GM12878 (cell line): ENCODE results near the gene CBFA2T3. TPM values are rescaled to one million over a fixed set of nuclear protein-coding genes. Genes with fewer than 3 reads are reported as not detected.

Experiments
- ATF7 ChIP-seq: fragments of 450-650 bp; IDR thresholded peaks from 2 replicates; pipeline ENCODE4 v1.6.1; 2016; ENCODE audit warnings: low read depth, mild to moderate bottlenecking
- BCL3 ChIP-seq: IDR thresholded peaks from 2 replicates; pipeline ENCODE4 v1.6.1; 2011; ENCODE audit warnings: borderline replicate concordance, low read depth, mild to moderate bottlenecking, moderate library complexity, low read length; ENCODE audit not compliant: insufficient read depth, poor library complexity, severe bottlenecking
- BMI1 ChIP-seq: fragments of 450-650 bp; IDR thresholded peaks from 2 replicates; pipeline ENCODE4 v1.6.1; 2016; ENCODE audit warnings: mild to moderate bottlenecking, moderate library complexity, borderline replicate concordance
- CEBPB ChIP-seq, 2 experiments: fragments of 150-350 bp in 1 of 2; IDR thresholded peaks; 2 replicates each; pipeline ENCODE4 v1.6.1; 2012 to 2014; ENCODE audit warnings: low read depth in 2 of 2, low read length in 2 of 2, borderline replicate concordance in 1 of 2, inconsistent platforms in 1 of 2
- DPF2 ChIP-seq: fragments of 450-650 bp; IDR thresholded peaks from 2 replicates; pipeline ENCODE4 v1.6.1; 2017; ENCODE audit warnings: mild to moderate bottlenecking
- E2F4 ChIP-seq: IDR thresholded peaks from 2 replicates; pipeline ENCODE4 v1.6.1; 2012; ENCODE audit warnings: low read depth, low read length, improper control_type of control experiment
- ESRRA ChIP-seq: IDR thresholded peaks from 2 replicates; pipeline ENCODE4 v1.6.1; 2012; ENCODE audit warnings: mild to moderate bottlenecking, low read length, improper control_type of control experiment
- ETV6 ChIP-seq, 2 experiments: fragments of 450-650 bp in 1 of 2; IDR thresholded peaks in 1 of 2; conservative IDR thresholded peaks in 1 of 2; 2 replicates each; pipeline ENCODE4 v1.6.1; 2014; ENCODE audit warnings: antibody characterized with exemption in 1 of 2, borderline replicate concordance in 1 of 2, low read depth in 1 of 2, mild to moderate bottlenecking in 1 of 2, moderate library complexity in 1 of 2
- FOS ChIP-seq: IDR thresholded peaks from 3 replicates; pipeline ENCODE4 v1.6.1; 2011; ENCODE audit warnings: borderline replicate concordance; ENCODE audit not compliant: insufficient read length; ENCODE audit errors: extremely low read depth
- HDGF ChIP-seq: fragments of 450-650 bp; IDR thresholded peaks from 2 replicates; pipeline ENCODE4 v1.6.1; 2016; ENCODE audit warnings: antibody characterized with exemption
- HSF1 ChIP-seq: fragments of 150-350 bp; IDR thresholded peaks from 2 replicates; pipeline ENCODE4 v1.6.1; 2014; ENCODE audit warnings: mild to moderate bottlenecking, low read depth, low read length
- MEF2A ChIP-seq: IDR thresholded peaks from 2 replicates; pipeline ENCODE4 v1.6.1; 2011; ENCODE audit warnings: low read depth, mild to moderate bottlenecking, low read length, moderate library complexity; ENCODE audit not compliant: insufficient read depth
- NFYB ChIP-seq: IDR thresholded peaks from 2 replicates; pipeline ENCODE4 v1.6.1; 2011; ENCODE audit warnings: low read depth, mild to moderate bottlenecking, low read length, improper control_type of control experiment, moderate library complexity; ENCODE audit not compliant: insufficient read depth
- NR2C1 ChIP-seq: fragments of 450-650 bp; IDR thresholded peaks from 2 replicates; pipeline ENCODE4 v1.6.1; 2017; ENCODE audit warnings: antibody characterized with exemption, mild to moderate bottlenecking, moderate library complexity
- NR2F1 ChIP-seq: fragments of 450-650 bp; conservative IDR thresholded peaks from 2 replicates; pipeline ENCODE4 v1.6.1; 2017; ENCODE audit warnings: mild to moderate bottlenecking
- POU2F2 ChIP-seq: IDR thresholded peaks from 3 replicates; pipeline ENCODE4 v1.6.1; 2011; ENCODE audit warnings: low read depth, mild to moderate bottlenecking, low read length, borderline replicate concordance
- RBBP5 ChIP-seq: fragments of 200-600 bp; sonication (generic); conservative IDR thresholded peaks from 2 replicates; pipeline ENCODE4 v1.6.1; 2016
- RFX5 ChIP-seq: IDR thresholded peaks from 2 replicates; pipeline ENCODE4 v1.6.1; 2011; ENCODE audit warnings: low read depth, low read length, improper control_type of control experiment
- SRF ChIP-seq, 2 experiments: IDR thresholded peaks; 2 replicates each; pipeline ENCODE4 v1.6.1; 2011; ENCODE audit warnings: low read depth in 2 of 2, low read length in 2 of 2, mild to moderate bottlenecking in 1 of 2, moderate library complexity in 1 of 2
- STAT1 ChIP-seq: fragments of 450-650 bp; conservative IDR thresholded peaks from 2 replicates; pipeline ENCODE4 v1.6.1; 2014; ENCODE audit warnings: antibody characterized with exemption, mild to moderate bottlenecking
- TBL1XR1 ChIP-seq: IDR thresholded peaks from 2 replicates; pipeline ENCODE4 v1.6.1; 2012; ENCODE audit warnings: low read depth, low read length, improper control_type of control experiment
- ZBED1 ChIP-seq: IDR thresholded peaks from 2 replicates; pipeline ENCODE4 v1.6.1; 2016; ENCODE audit warnings: borderline replicate concordance
- ZNF622 ChIP-seq: fragments of 450-650 bp; IDR thresholded peaks from 2 replicates; pipeline ENCODE4 v1.6.1; 2017; ENCODE audit warnings: mild to moderate bottlenecking, inconsistent platforms
- polyA plus RNA-seq, 11 experiments: library from polyadenylated mRNA; depleted of rRNA in 4 of 11; unstranded in 6 of 11; stranded (reverse) in 5 of 11; fragments of >200 nt; fragmentation: Nextera tagmentation in 4 of 11; fragmentation: Illumina TruSeq in 1 of 11; extraction: Ambion mirVana in 4 of 11; extraction: Trizol in 1 of 11; gene quantifications; 1 replicate in 1 of 11; 2 replicates in 10 of 11; pipeline versions ENCODE4 v1.2.1 to v1.2.3, GENCODE V29; 2011 to 2016; ENCODE audit warnings: inconsistent platforms in 2 of 11, missing spikeins in 2 of 11, low read depth in 1 of 11
- total RNA-seq, 4 experiments: library from RNA; depleted of rRNA in 3 of 4; stranded (reverse); fragments of >200 nt in 3 of 4; fragmentation: Illumina TruSeq in 1 of 4; extraction: Trizol in 1 of 4; gene quantifications; 2 replicates each; pipeline versions ENCODE4 v1.2.1 to v1.2.3, GENCODE V29; 2013 to 2021
- TF ChIP-seq, protein P1 (sequence below): IDR thresholded peaks from 2 replicates; pipeline ENCODE4 v1.6.1; 2011; ENCODE audit warnings: low read depth, low read length, improper control_type of control experiment, borderline replicate concordance

CBFA2T3 gene
- total and polyA plus RNA-seq, 10 of the 15 experiments (the other 5 are each of a cell fraction or from before 2014, with no cell fraction given): 0.69 to 42.6 (median 4.5) TPM

- TF ChIP-seq HSF1 (no peak), TBL1XR1 (peak; percentile 97), ETV6 (conservative IDR thresholded peaks at IDR 0.05 in 1 of 2, IDR thresholded peaks at IDR 0.05 in 1 of 2; ENCODE audit: borderline replicate concordance in 1 of 2, low read depth in 1 of 2) (peak in 1 of 2 experiments; percentile 99; a peak in 2 of 4 replicates), ESRRA (no peak), RFX5 (no peak), CEBPB (IDR thresholded peaks at IDR 0.05; ENCODE audit: borderline replicate concordance in 1 of 2, low read depth in 2 of 2, low read length in 2 of 2) (no peak), MEF2A (peak; percentile 65; the same call in 1 of the 2 replicates), HDGF (0 out of 2 replicates have a peak, but pooled peaks have one; percentile 16), DPF2 (peak; percentile 91), BMI1 (no peak), E2F4 (no peak), ZBED1 (peak; percentile 92; the same call in 1 of the 2 replicates), STAT1 (0 out of 2 replicates have a peak, but pooled peaks have one; percentile 1), NFYB (no peak), SRF (IDR thresholded peaks at IDR 0.05; ENCODE audit: low read depth in 2 of 2, low read length in 2 of 2) (0 out of 4 replicates have a peak, but pooled peaks of 1 of the 2 experiments have one; percentile 3), NR2F1 (peak; percentile 97), NR2C1 (0 out of 2 replicates have a peak, but pooled peaks have one; percentile 37), BCL3 (peak; percentile 94), ATF7 (peak; percentile 50), POU2F2 (no peak), ZNF622 (no peak), RBBP5 (no peak), FOS (no peak)
- TF ChIP-seq, protein P1, sequence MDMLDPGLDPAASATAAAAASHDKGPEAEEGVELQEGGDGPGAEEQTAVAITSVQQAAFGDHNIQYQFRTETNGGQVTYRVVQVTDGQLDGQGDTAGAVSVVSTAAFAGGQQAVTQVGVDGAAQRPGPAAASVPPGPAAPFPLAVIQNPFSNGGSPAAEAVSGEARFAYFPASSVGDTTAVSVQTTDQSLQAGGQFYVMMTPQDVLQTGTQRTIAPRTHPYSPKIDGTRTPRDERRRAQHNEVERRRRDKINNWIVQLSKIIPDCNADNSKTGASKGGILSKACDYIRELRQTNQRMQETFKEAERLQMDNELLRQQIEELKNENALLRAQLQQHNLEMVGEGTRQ: peak; percentile 50
Measured at GRCh38 chr16:88967830-88968588, 9.0 kb downstream of the CBFA2T3 start (continued).
